Mucosa of rectum (tissue), 2 donors: ENCODE results near the gene TNFAIP1.

Experiments
- H3K27ac ChIP-seq, 2 donors: one replicate each; pipeline ENCODE4 v1.7.0; 2013; ENCODE audit warnings: inconsistent platforms in 2 of 2, low read depth in 2 of 2, low read length in 2 of 2
- H3K27me3 ChIP-seq, 2 donors: one replicate each; pipeline ENCODE4 v1.7.0; 2013; ENCODE audit warnings: low read length in 2 of 2; ENCODE audit not compliant: control insufficient read depth in 2 of 2, insufficient read depth in 2 of 2
- H3K36me3 ChIP-seq, 2 donors: one replicate each; pipeline ENCODE4 v1.7.0; 2013; ENCODE audit warnings: low read length in 2 of 2; ENCODE audit not compliant: control insufficient read depth in 2 of 2, insufficient read depth in 2 of 2
- H3K4me1 ChIP-seq, 2 donors: one replicate each; pipeline ENCODE4 v1.7.0; 2013; ENCODE audit warnings: low read length in 2 of 2, mild to moderate bottlenecking in 1 of 2; ENCODE audit not compliant: control insufficient read depth in 2 of 2, insufficient read depth in 2 of 2
- H3K4me3 ChIP-seq, 2 donors: one replicate each; pipeline ENCODE4 v1.7.0; 2013; ENCODE audit warnings: low read length in 2 of 2
- H3K9ac ChIP-seq, 2 donors: one replicate each; pipeline ENCODE4 v1.7.0; 2013; ENCODE audit warnings: low read length in 2 of 2, low read depth in 1 of 2, mild to moderate bottlenecking in 1 of 2
- H3K9me3 ChIP-seq, 2 donors: one replicate each; pipeline ENCODE4 v1.7.0; 2013; ENCODE audit warnings: low read length in 2 of 2; ENCODE audit not compliant: control insufficient read depth in 2 of 2
- donor health status: healthy.
- donor health status: Normal muscosa, but diverticular disease.

Gene TNFAIP1

GRCh38 chr17:28395426-28395825, 59.9 kb downstream of the TNFAIP1 start:
- H3K9me3 ChIP-seq, result no peaks in the 10 kb centered on the region
- H3K27me3 ChIP-seq, result no peaks in the 10 kb centered on the region
- no peak overlapping the region for H3K4me3 ChIP-seq
- peaks cover 33 to 42% of the 10 kb centered on the region in 2 donors for H3K36me3 ChIP-seq
- H3K4me1 ChIP-seq, result no peaks in the 10 kb centered on the region
- no peak overlapping the region for H3K9ac ChIP-seq
- H3K27ac ChIP-seq, result no peak overlapping the region

GRCh38 chr17:28395968-28396367, 60.4 kb downstream of the TNFAIP1 start:
- Histone ChIP-seq H3K4me1 (no peaks in the 10 kb centered on the region), H3K36me3 (peaks cover 34 to 39% of the 10 kb centered on the region in 2 donors), H3K9me3 (no peaks in the 10 kb centered on the region), H3K27ac (no peak overlapping the region), H3K27me3 (no peaks in the 10 kb centered on the region), H3K9ac (no peak overlapping the region), H3K4me3 (no peak overlapping the region)
